SK-N-SH (cell line): ENCODE measurements around the gene THSD4. TPM values are rescaled to one million over a fixed set of nuclear protein-coding genes. Genes with fewer than 3 reads are reported as not detected.

ENCODE experiments used
- CTCF ChIA-PET: fragments of 300-600, 350-600 bp; formaldehyde crosslinking; extraction: SDS; loops from one replicate; lab custom pipeline; 2021; lab: Yijun Ruan, JAX
- POLR2A ChIA-PET: fragments of 350-600 bp; sonication (Branson Sonifier 250); formaldehyde crosslinking; extraction: SDS; loops from one replicate; lab custom pipeline; 2020; ENCODE audit warnings: antibody characterized with exemption, inconsistent platforms; lab: Yijun Ruan, JAX
- DNase-seq: peaks from one replicate; pipeline ENCODE4 v3.0.0; 2012
- H2AFZ ChIP-seq: fragments of 200-600 bp; sonication (generic); 2 replicates; pipeline ENCODE4 v1.8.1; 2016; ENCODE audit warnings: antibody characterized with exemption, mild to moderate bottlenecking, low read depth
- H3F3A ChIP-seq: fragments of 200-600 bp; sonication (generic); replicated peaks from 2 replicates; pipeline ENCODE3; 2016; ENCODE audit warnings: antibody characterized with exemption, mild to moderate bottlenecking; ENCODE audit not compliant: insufficient read depth
- H3K27ac ChIP-seq, 2 experiments: fragments of 200-500 bp in 1 of 2; fragments of 200-600 bp in 1 of 2; sonication (Bioruptor generic) in 1 of 2; sonication (generic), shearing (Covaris generic) in 1 of 2; 2 replicates each; pipeline versions ENCODE4 v1.5.1 to v1.6.1; 2014 to 2016; ENCODE audit warnings: low read depth in 2 of 2, inconsistent platforms in 1 of 2, low read length in 1 of 2, mild to moderate bottlenecking in 1 of 2, mixed read lengths in 1 of 2
- H3K27me3 ChIP-seq: fragments of 200-600 bp; sonication (generic), shearing (Covaris generic); 2 replicates; pipeline ENCODE4 v1.6.1; 2016; ENCODE audit warnings: mixed run types; ENCODE audit not compliant: insufficient read depth
- H3K36me3 ChIP-seq, 2 experiments: fragments of 200-500 bp in 1 of 2; fragments of 200-600 bp in 1 of 2; sonication (Bioruptor generic) in 1 of 2; sonication (generic) in 1 of 2; replicated peaks in 1 of 2; 2 replicates each; pipeline versions ENCODE3 to v1.5.1; 2014 to 2016; ENCODE audit warnings: low read length in 1 of 2, mild to moderate bottlenecking in 1 of 2; ENCODE audit not compliant: insufficient read depth in 2 of 2, control insufficient read depth in 1 of 2
- H3K4me1 ChIP-seq, 2 experiments: fragments of 200-500 bp in 1 of 2; fragments of 200-600 bp in 1 of 2; sonication (Bioruptor generic) in 1 of 2; sonication (generic), shearing (Covaris generic) in 1 of 2; 2 replicates each; pipeline versions ENCODE4 v1.5.1 to v1.6.1; 2014 to 2016; ENCODE audit warnings: low read depth in 1 of 2, low read length in 1 of 2, mixed run types in 1 of 2; ENCODE audit not compliant: insufficient read depth in 2 of 2, control insufficient read depth in 1 of 2
- H3K4me2 ChIP-seq: fragments of 200-600 bp; sonication (generic), shearing (Covaris generic); 2 replicates; pipeline ENCODE4 v1.6.1; 2017; ENCODE audit warnings: mixed run types
- H3K4me3 ChIP-seq, 2 experiments: fragments of 200-500 bp in 1 of 2; fragments of 200-600 bp in 1 of 2; sonication (Bioruptor generic) in 1 of 2; sonication (generic), shearing (Covaris generic) in 1 of 2; 2 replicates each; pipeline versions ENCODE4 v1.5.1 to v1.8.1; 2014 to 2016; ENCODE audit warnings: low read depth in 2 of 2, inconsistent platforms in 1 of 2, low read length in 1 of 2, mild to moderate bottlenecking in 1 of 2, mixed read lengths in 1 of 2, moderate library complexity in 1 of 2
- H3K79me2 ChIP-seq: fragments of 200-600 bp; sonication (generic); 2 replicates; pipeline ENCODE4 v1.8.1; 2017; ENCODE audit warnings: mild to moderate bottlenecking; ENCODE audit not compliant: insufficient read depth
- H3K9ac ChIP-seq: fragments of 200-600 bp; sonication (generic); 2 replicates; pipeline ENCODE4 v1.6.1; 2017; ENCODE audit warnings: mixed run types
- H3K9me2 ChIP-seq: fragments of 200-600 bp; sonication (generic); 2 replicates; pipeline ENCODE4 v1.6.1; 2017; ENCODE audit warnings: mixed run types
- H3K9me3 ChIP-seq: fragments of 200-600 bp; sonication (generic); 2 replicates; pipeline ENCODE4 v1.6.1; 2017; ENCODE audit warnings: mixed run types, mild to moderate bottlenecking, moderate library complexity
- H4K20me1 ChIP-seq: fragments of 200-600 bp; sonication (generic); 2 replicates; pipeline ENCODE4 v1.6.1; 2017; ENCODE audit warnings: mild to moderate bottlenecking, mixed run types; ENCODE audit not compliant: insufficient read depth
- CTCF ChIP-seq: fragments of 200-600 bp; sonication (generic); IDR thresholded peaks from 2 replicates; pipeline ENCODE4 v1.6.1; 2017; ENCODE audit warnings: antibody characterized with exemption, mild to moderate bottlenecking, moderate library complexity
- ELF1 ChIP-seq: IDR thresholded peaks from 2 replicates; pipeline ENCODE4 v1.4.0; 2012
- EP300 ChIP-seq, 2 experiments: IDR thresholded peaks; 2 replicates each; pipeline versions ENCODE4 v1.4.0 to v1.6.1; 2012; ENCODE audit warnings: borderline replicate concordance in 1 of 2, low read depth in 1 of 2, low read length in 1 of 2
- FOXJ3 ChIP-seq: sonication (generic); formaldehyde crosslinking; IDR thresholded peaks from 2 replicates; pipeline ENCODE4 v1.5.1; 2020; ENCODE audit warnings: mild to moderate bottlenecking, missing genetic modification reagents
- FOXM1 ChIP-seq: IDR thresholded peaks from 2 replicates; pipeline ENCODE4 v1.4.0; 2012; ENCODE audit warnings: low read depth, mild to moderate bottlenecking
- GABPA ChIP-seq: IDR thresholded peaks from 2 replicates; pipeline ENCODE4 v1.4.0; 2012; ENCODE audit warnings: low read depth, mild to moderate bottlenecking
- GATA2 ChIP-seq: sonication (generic); formaldehyde crosslinking; IDR thresholded peaks from 2 replicates; pipeline ENCODE4 v1.5.0; 2020; ENCODE audit warnings: mild to moderate bottlenecking, missing genetic modification reagents
- IRF3 ChIP-seq: fragments of 150-350 bp; IDR thresholded peaks from 2 replicates; pipeline ENCODE4 v1.6.1; 2016; ENCODE audit warnings: mild to moderate bottlenecking, low read depth, low read length
- JUND ChIP-seq: IDR thresholded peaks from 2 replicates; pipeline ENCODE4 v1.4.0; 2012
- NFIC ChIP-seq: IDR thresholded peaks from 2 replicates; pipeline ENCODE4 v1.4.0; 2012; ENCODE audit warnings: borderline replicate concordance
- POLR2AphosphoS5 ChIP-seq: IDR thresholded peaks from 2 replicates; pipeline ENCODE4 v1.6.1; 2012; ENCODE audit warnings: low read depth, low read length
- RFX5 ChIP-seq: IDR thresholded peaks from 2 replicates; pipeline ENCODE4 v1.6.1; 2012; ENCODE audit warnings: mild to moderate bottlenecking, improper control_type of control experiment, low read length
- SMC3 ChIP-seq: IDR thresholded peaks from 2 replicates; pipeline ENCODE4 v1.6.1; 2012; ENCODE audit warnings: low read depth, low read length, improper control_type of control experiment
- TCF12 ChIP-seq: IDR thresholded peaks from 2 replicates; pipeline ENCODE4 v1.4.0; 2012
- USF2 ChIP-seq: fragments of 150-350 bp; IDR thresholded peaks from 2 replicates; pipeline ENCODE4 v1.6.1; 2017; ENCODE audit warnings: antibody characterized with exemption, low read length, low read depth, borderline replicate concordance
- WGBS: methylation state at CpG from one replicate; pipeline ENCODE4 v1.1.6; 2017; ENCODE audit warnings: low lambda C conversion rate; 5-methylcytosine and 5-hydroxymethylcytosine counted together
- polyA plus RNA-seq, 3 experiments: library from polyadenylated mRNA; depleted of rRNA; stranded (reverse); fragments of >200 nt; gene quantifications; 2 replicates each; pipeline ENCODE4 v1.2.3, GENCODE V29; 2012

The THSD4 gene
- polyA plus RNA-seq, 1 of the 3 experiments (the other 2 are of a cell fraction), result 79.1 TPM

GRCh38 chr15:71252044-71252739 is 136.9 kb downstream of the THSD4 start (continued):
- TF ChIP-seq FOXJ3 (no peak; the same call in 1 of the 2 replicates), JUND (peak; percentile 83), TCF12 (peak; percentile 97), GATA2 (peak; percentile 75), SMC3 (no peak), NFIC (peak; percentile 72), ELF1 (no peak), CTCF (peak; percentile 31), RFX5 (no peak), USF2 (no peak)
- TF ChIP-seq, all 33 proteins: peak for 18

GRCh38 chr15:71252740-71253047 is 137.4 kb downstream of the THSD4 start:
- POLR2A ChIA-PET, result no interaction called here

More at GRCh38 chr15:71252740-71253047, 137.4 kb downstream of the THSD4 start:
- H2AFZ ChIP-seq, result no peak overlapping the region
- WGBS, result 98% methylated on average over 3 of the region's 3 CpGs
- no peak for DNase-seq
- TF ChIP-seq ELF1, result no peak
- TF ChIP-seq JUND, result no peak
- no peak for TF ChIP-seq EP300 (IDR thresholded peaks at IDR 0.05; ENCODE audit: borderline replicate concordance in 1 of 2, low read depth in 1 of 2, low read length in 1 of 2)
- TF ChIP-seq USF2, result no peak
- no peak for TF ChIP-seq POLR2AphosphoS5
- TF ChIP-seq GABPA, result no peak
- TF ChIP-seq FOXM1, result no peak
- TF ChIP-seq IRF3, result no peak
- H3K4me2 ChIP-seq, result 0 out of 2 replicates have a peak overlapping the region, but pooled peaks have one; percentile 23
- no peaks in the 10 kb centered on the region for H3K27me3 ChIP-seq
- no peaks in the 10 kb centered on the region for H3K79me2 ChIP-seq
- H3K9ac ChIP-seq, result peak overlapping the region; percentile 57; the same call in 1 of the 2 replicates
- H3K27ac ChIP-seq, result peak overlapping the region; percentile 91 to 99
- peaks cover 37% of the 10 kb centered on the region for H3F3A ChIP-seq
- peaks cover 0 to 14% of the 10 kb centered on the region in 2 experiments for H3K36me3 ChIP-seq
- H3K4me1 ChIP-seq, result peaks cover 26 to 36% of the 10 kb centered on the region in 2 experiments; a peak in 3 of 4 replicates
- H4K20me1 ChIP-seq, result no peaks in the 10 kb centered on the region
- no peak overlapping the region for H3K4me3 ChIP-seq
- H3K9me3 ChIP-seq, result no peaks in the 10 kb centered on the region
- no peaks in the 10 kb centered on the region for H3K9me2 ChIP-seq
- CTCF ChIA-PET, result interaction anchor here (1.4 kb wide), 1 partner anchor 441 kb away, joined by 3 read pairs; no protein-coding TSS in a partner anchor
